ENCODE data around the gene CYP4F3.

The CYP4F3 gene

DNA sequence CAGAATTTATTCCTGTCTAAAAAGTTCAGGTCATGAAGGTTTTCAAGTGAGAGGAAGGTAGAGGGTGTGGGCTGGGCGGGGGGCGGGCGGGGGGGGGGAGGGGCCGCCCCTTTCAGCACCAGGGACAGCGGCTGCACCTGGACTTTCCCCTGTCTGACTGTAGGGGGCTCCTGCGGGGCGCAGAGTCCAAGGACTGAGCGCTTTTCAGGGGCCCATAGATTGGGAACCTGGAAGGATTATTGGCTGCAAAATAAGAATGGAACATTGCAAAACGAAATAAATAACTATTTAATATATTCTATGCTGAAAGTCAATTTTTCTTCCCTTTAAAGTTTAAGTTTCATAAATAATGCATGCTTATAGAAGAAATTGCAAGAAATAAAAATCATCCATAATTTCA, 8.9 kb upstream of the CYP4F3 start:
- FAIRE-seq (no peak), DNase-seq (ENCODE audit: insufficient read length, low spot score) (no peak)
- TF ChIP-seq CTCF (IDR thresholded peaks at IDR 0.05; ENCODE audit: insufficient read depth, missing control alignments), result no peak

DNA sequence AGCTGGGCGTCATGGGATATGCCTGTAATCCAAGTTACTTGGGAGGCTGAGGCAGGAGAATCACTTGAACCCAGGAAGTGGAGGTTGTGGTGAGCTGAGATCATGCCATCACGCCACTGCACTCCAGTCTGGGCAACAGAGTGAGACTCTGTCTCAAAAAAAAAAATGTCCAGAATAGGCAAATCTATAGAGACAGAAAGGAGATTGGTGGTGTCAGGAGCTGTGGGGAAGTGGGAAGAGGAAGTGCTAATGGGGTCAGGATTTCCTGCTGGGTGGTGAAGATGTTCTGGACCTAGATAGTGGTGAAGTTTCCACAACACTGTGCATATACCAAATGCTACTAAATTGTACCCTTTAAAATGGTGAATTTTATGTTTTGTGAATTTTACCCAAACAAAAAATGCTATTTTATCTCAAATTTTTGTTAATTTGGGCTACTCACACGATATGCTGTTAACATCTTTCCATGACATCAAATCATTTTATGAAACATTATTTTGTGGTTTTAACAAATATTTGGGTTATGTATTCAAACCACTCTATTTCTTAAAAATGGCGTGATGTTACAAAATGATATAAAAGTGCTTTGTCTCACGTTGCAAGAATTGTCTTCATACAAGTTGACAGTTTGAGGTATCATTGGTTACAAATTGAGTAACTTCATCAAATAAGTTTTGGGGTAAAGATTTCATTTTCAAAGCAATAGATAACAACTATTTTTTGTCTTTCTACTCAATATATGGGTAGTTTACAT, 7.4 kb upstream of the CYP4F3 start:
- FAIRE-seq (no peak), DNase-seq (ENCODE audit: insufficient read length, low spot score) (no peak)
- TF ChIP-seq CTCF (IDR thresholded peaks at IDR 0.05; ENCODE audit: insufficient read depth, missing control alignments), result no peak

GRCh38 chr19:15634105-15634504, 6.6 kb upstream of the CYP4F3 start:
- DNase-seq (ENCODE audit: insufficient read length, low spot score), result no peak
- no peak for FAIRE-seq
- no peak for TF ChIP-seq CTCF (IDR thresholded peaks at IDR 0.05; ENCODE audit: insufficient read depth, missing control alignments)

DNA sequence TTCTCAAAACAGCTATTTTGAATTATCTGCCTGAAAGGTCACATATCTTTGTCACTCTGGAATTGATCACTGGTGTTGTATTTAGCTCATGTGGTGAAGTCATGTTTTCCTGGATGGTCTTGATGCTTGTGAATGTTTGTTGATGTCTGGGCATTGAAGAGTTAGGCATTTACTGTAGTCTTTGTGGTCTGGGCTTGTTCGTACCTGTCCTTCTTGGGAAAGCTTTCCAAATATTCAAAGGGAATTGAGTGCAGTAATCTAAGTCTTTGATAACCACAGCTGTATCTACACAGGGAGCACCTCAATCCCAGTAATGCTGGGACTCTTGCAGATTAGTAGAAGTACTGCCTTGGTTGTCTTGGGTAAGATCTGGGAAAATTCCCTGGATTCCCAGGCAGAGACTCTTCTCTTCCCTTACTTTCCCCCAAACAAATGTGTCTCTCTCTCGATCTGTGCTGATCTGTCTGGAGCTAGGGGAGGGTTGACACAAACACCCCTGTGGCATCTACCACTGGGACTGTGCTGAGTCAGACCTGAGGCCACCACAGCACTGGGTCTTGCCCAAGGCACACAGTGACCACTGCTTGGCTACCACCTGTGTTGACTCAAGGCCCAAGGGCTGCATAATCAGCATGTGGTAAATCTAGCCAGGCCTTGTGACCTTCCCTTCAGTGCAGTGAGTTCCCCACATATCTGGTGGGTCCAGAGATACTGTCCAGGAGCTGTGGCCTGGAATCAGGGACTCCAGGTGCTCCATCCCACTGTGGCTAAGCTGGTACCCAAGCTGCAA, 5.5 kb upstream of the CYP4F3 start:
- TF ChIP-seq CTCF (IDR thresholded peaks at IDR 0.05; ENCODE audit: insufficient read depth, missing control alignments), result no peak
- FAIRE-seq (no peak), DNase-seq (ENCODE audit: insufficient read length, low spot score) (no peak)

DNA sequence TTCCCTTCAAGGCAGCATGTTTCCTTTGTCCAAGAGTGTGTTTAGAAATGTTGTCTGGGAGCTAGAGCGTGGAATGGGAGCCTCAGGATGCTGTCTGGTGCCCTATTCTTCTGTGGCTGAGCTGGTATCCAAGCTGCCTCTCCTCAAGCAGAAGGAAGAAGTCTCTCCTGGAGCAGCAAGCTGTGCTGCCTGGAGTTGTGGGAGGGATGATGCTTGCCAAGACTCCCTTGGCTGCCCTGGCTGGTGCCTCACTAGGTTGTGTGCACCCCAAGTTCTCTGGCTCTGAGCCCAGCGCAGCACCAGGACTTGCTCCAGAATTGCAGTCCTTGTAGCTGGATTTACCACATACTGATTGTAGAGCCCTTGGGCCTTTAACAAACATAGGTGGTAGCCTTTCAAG, 4.7 kb upstream of the CYP4F3 start:
- no peak for TF ChIP-seq CTCF (IDR thresholded peaks at IDR 0.05; ENCODE audit: insufficient read depth, missing control alignments)
- no peak for DNase-seq (ENCODE audit: insufficient read length, low spot score)
- FAIRE-seq, result no peak

- no peak for FAIRE-seq
- no peak for TF ChIP-seq CTCF (IDR thresholded peaks at IDR 0.05; ENCODE audit: insufficient read depth, missing control alignments)
- DNase-seq (ENCODE audit: insufficient read length, low spot score), result no peak
These were observed 1.1 kb upstream of the CYP4F3 start for GRCh38 chr19:15639596-15639995.

Data from D721Med (cell line).